ENCODE measurements around the gene STX8. TPM values are rescaled to one million over a fixed set of nuclear protein-coding genes. Genes with fewer than 3 reads are reported as not detected.

The STX8 gene
- total and polyA plus RNA-seq, 9 of the 15 experiments (the other 6 are each of a cell fraction or from before 2014, with no cell fraction given): 14.6 to 42.5 (median 22.1) TPM

- H4K20me1 ChIP-seq (replicated peaks; ENCODE audit: control insufficient read depth, insufficient read depth, low read length): no peaks in the 10 kb centered on the region
- POLR2A ChIA-PET: no interaction called here
- in situ Hi-C loops (cut with MboI) (no loop called here), intact Hi-C loops (cut with micrococcal nuclease) (no loop called here)
- DNase-seq (ENCODE audit: extremely low read depth in 1 of 4, low spot score in 3 of 4): no peak
- no peaks in the 10 kb centered on the region for H3K79me2 ChIP-seq (ENCODE audit: control insufficient read depth, insufficient read depth, low read length)
- no peak for ATAC-seq
- TF ChIP-seq PKNOX1 (IDR thresholded peaks at IDR 0.05) (no peak), ZNF696 (CRISPR knock-in tag; conservative IDR thresholded peaks at IDR 0.05) (no peak), POLR2A (conservative IDR thresholded peaks at IDR 0.05) (no peak), FOXJ3 (CRISPR knock-in tag; IDR thresholded peaks at IDR 0.05) (no peak), FOXK1 (CRISPR knock-in tag; IDR thresholded peaks at IDR 0.05; ENCODE audit: borderline replicate concordance) (no peak)
- no TSS peak for BruUV-seq (replicated peaks)
- no peaks in the 10 kb centered on the region for H3K27me3 ChIP-seq (ENCODE audit: control insufficient read depth in 2 of 2, insufficient read depth in 2 of 2, low read length in 2 of 2)
- no peaks in the 10 kb centered on the region for H3K36me3 ChIP-seq (ENCODE audit: control insufficient read depth, insufficient read depth, low read length)
- CTCF ChIA-PET (ENCODE audit: low intra/inter-chr PET ratio): no interaction called here
- no peaks in the 10 kb centered on the region for H3K4me1 ChIP-seq (replicated peaks in 1 of 2; ENCODE audit: control insufficient read depth in 2 of 2, insufficient read depth in 2 of 2, low read length in 2 of 2)
- no peak overlapping the region for H3K9ac ChIP-seq (ENCODE audit: insufficient read depth in 1 of 2, low read depth in 2 of 2, low read length in 2 of 2)
- no peaks in the 10 kb centered on the region for H3K9me1 ChIP-seq (ENCODE audit: control insufficient read depth, insufficient read depth, low read length)
- no peak for FAIRE-seq
- no peak overlapping the region for H3K4me3 ChIP-seq
- H3K4me2 ChIP-seq (ENCODE audit: insufficient read depth, low read length): no peak overlapping the region
- H3K9me3 ChIP-seq (replicated peaks; ENCODE audit: control insufficient read depth, insufficient read depth, low read depth, low read length): no peaks in the 10 kb centered on the region
- H3K27ac ChIP-seq (ENCODE audit: extremely low read depth, low read depth, low read length): no peak overlapping the region
- no peak overlapping the region for H2AFZ ChIP-seq (ENCODE audit: low read depth, low read length)
- 7% methylated on average over 1 of the region's 2 CpGs for WGBS (ENCODE audit: insufficient coverage, low coverage, missing lambda C conversion rate)
Measured at GRCh38 chr17:9484789-9485188, 90.8 kb downstream of the STX8 start.

- DNase-seq (ENCODE audit: extremely low read depth in 1 of 4, low spot score in 3 of 4) (no peak), ATAC-seq (no peak), FAIRE-seq (no peak)
- Histone ChIP-seq H3K4me2 (ENCODE audit: insufficient read depth, low read length) (no peak overlapping the region), H3K9ac (ENCODE audit: insufficient read depth in 1 of 2, low read depth in 2 of 2, low read length in 2 of 2) (no peak overlapping the region), H3K27me3 (ENCODE audit: control insufficient read depth in 2 of 2, insufficient read depth in 2 of 2, low read length in 2 of 2) (no peaks in the 10 kb centered on the region), H3K4me1 (replicated peaks in 1 of 2; ENCODE audit: control insufficient read depth in 2 of 2, insufficient read depth in 2 of 2, low read length in 2 of 2) (no peaks in the 10 kb centered on the region), H3K27ac (ENCODE audit: extremely low read depth, low read depth, low read length) (no peak overlapping the region), H3K4me3 (no peak overlapping the region), H3K79me2 (ENCODE audit: control insufficient read depth, insufficient read depth, low read length) (no peaks in the 10 kb centered on the region), H4K20me1 (replicated peaks; ENCODE audit: control insufficient read depth, insufficient read depth, low read length) (no peaks in the 10 kb centered on the region), H3K9me3 (replicated peaks; ENCODE audit: control insufficient read depth, insufficient read depth, low read depth, low read length) (no peaks in the 10 kb centered on the region), H3K9me1 (ENCODE audit: control insufficient read depth, insufficient read depth, low read length) (no peaks in the 10 kb centered on the region), H2AFZ (ENCODE audit: low read depth, low read length) (no peak overlapping the region), H3K36me3 (ENCODE audit: control insufficient read depth, insufficient read depth, low read length) (no peaks in the 10 kb centered on the region)
- in situ Hi-C loops (cut with MboI): no loop called here
- BruUV-seq (replicated peaks): no TSS peak
- intact Hi-C loops (cut with micrococcal nuclease): no loop called here
- ChIA-PET POLR2A (no interaction called here), CTCF (ENCODE audit: low intra/inter-chr PET ratio) (no interaction called here)
- 6% methylated on average over 4 of the region's 4 CpGs for WGBS (ENCODE audit: insufficient coverage, low coverage, missing lambda C conversion rate)
- TF ChIP-seq CBX5 (IDR thresholded peaks at IDR 0.05; ENCODE audit: borderline replicate concordance, low read depth): no peak
- TF ChIP-seq ZNF407 (IDR thresholded peaks at IDR 0.05; ENCODE audit: low read depth): no peak
- TF ChIP-seq JUNB (CRISPR knock-in tag; conservative IDR thresholded peaks at IDR 0.05): no peak
- TF ChIP-seq ZNF507 (tag; conservative IDR thresholded peaks at IDR 0.05): no peak
- TF ChIP-seq ZNF830 (CRISPR knock-in tag; IDR thresholded peaks at IDR 0.05): no peak
Measured at GRCh38 chr17:9479964-9480363, 95.7 kb downstream of the STX8 start.
